ENCODE measurements around the gene HDAC7.
"Not testable (repeated sequence)": the region's sequence is repeated elsewhere in the genome, so short reads cannot be mapped to it uniquely, and the experiment has no call there.

Gene HDAC7

GRCh38 chr12:47828008-47828975 lies 8.6 kb upstream of the HDAC7 start:
- no peak for DNase-seq

GRCh38 chr12:47825173-47825639 lies 5.5 kb upstream of the HDAC7 start:
- DNase-seq: no peak

- DNase-seq: no peak
These were observed 4.9 kb upstream of the HDAC7 start for GRCh38 chr12:47824635-47825034.

GRCh38 chr12:47824198-47824597 lies 4.5 kb upstream of the HDAC7 start:
- DNase-seq: no peak

- no peak for DNase-seq
These were observed 3.9 kb upstream of the HDAC7 start for GRCh38 chr12:47823422-47824086.

GRCh38 chr12:47822863-47823262 lies 3.2 kb upstream of the HDAC7 start:
- DNase-seq: no peak

GRCh38 chr12:47822401-47822800 lies 2.7 kb upstream of the HDAC7 start:
- no peak for DNase-seq

GRCh38 chr12:47821346-47821706 lies 1.6 kb upstream of the HDAC7 start:
- DNase-seq: no peak

GRCh38 chr12:47820631-47821345 lies 1.1 kb upstream of the HDAC7 start:
- no peak for DNase-seq

- no peak for DNase-seq
These were observed 386 bp downstream of the HDAC7 start for GRCh38 chr12:47819138-47819895.

GRCh38 chr12:47818467-47819137 lies 1.1 kb downstream of the HDAC7 start:
- no peak for DNase-seq

- DNase-seq: no peak
These were observed 1.7 kb downstream of the HDAC7 start for GRCh38 chr12:47818007-47818376.

GRCh38 chr12:47817272-47818006 lies 2.3 kb downstream of the HDAC7 start:
- DNase-seq: no peak

GRCh38 chr12:47816403-47817271 lies 3.1 kb downstream of the HDAC7 start:
- DNase-seq: no peak

- not testable (repeated sequence) for DNase-seq
These were observed 4.3 kb downstream of the HDAC7 start for GRCh38 chr12:47815447-47815846.

- DNase-seq: no peak
These were observed 5.0 kb downstream of the HDAC7 start for GRCh38 chr12:47814539-47815170.

GRCh38 chr12:47813511-47814196 lies 6.0 kb downstream of the HDAC7 start:
- no peak for DNase-seq

- DNase-seq: no peak
These were observed 6.7 kb downstream of the HDAC7 start for GRCh38 chr12:47812797-47813510.

Measured in NCI-H524 treated with DMSO at 0.1 percent for 48 hours (cell line).